Lower leg skin (tissue), 4 donors: Measurements from ENCODE around the gene SFT2D3. TPM values are rescaled to one million over a fixed set of nuclear protein-coding genes. Genes with fewer than 3 reads are reported as not detected.
A peak's percentile ranks its signal among the peaks of the same experiment; 100 is the strongest.

Source experiments
- DNase-seq, 2 donors: peaks; one replicate each; pipeline ENCODE4 v3.0.0-alpha.2; 2019; ENCODE audit warnings: low spot score in 2 of 2
- H3K4me3 ChIP-seq: fragments of 200-600 bp; sonication (generic); 2 replicates; pipeline ENCODE4 v1.5.1; 2017; ENCODE audit warnings: mild to moderate bottlenecking, low read depth; ENCODE audit not compliant: poor library complexity, severe bottlenecking
- POLR2A ChIP-seq, 2 donors: fragments of 450-650 bp; IDR thresholded peaks; one replicate each; pipeline ENCODE4 v1.6.1; 2016 to 2017; ENCODE audit warnings: antibody characterized with exemption in 2 of 2, mild to moderate bottlenecking in 1 of 2, moderate library complexity in 1 of 2
- WGBS, 2 donors: methylation state at CpG; one replicate each; pipeline ENCODE4 v1.1.5; 2018; 5-methylcytosine and 5-hydroxymethylcytosine counted together
- intact Hi-C: fragments of 100-400 bp; cut with DNase I; formaldehyde crosslinking; loops from one replicate; pipeline ENCODE4 v1.15.0; 2023; ENCODE audit warnings: low total_unique reads
- total RNA-seq, 4 donors: library from RNA; depleted of rRNA; stranded (reverse); fragments of >200 nt; gene quantifications; one replicate each; pipeline ENCODE4 v1.1.0, GENCODE V29; 2016
- TF ChIP-seq, protein P1 (sequence below), 3 donors: fragments of 450-650 bp; IDR thresholded peaks; one replicate each; pipeline ENCODE4 v1.5.1; 2016; ENCODE audit warnings: antibody characterized with exemption in 3 of 3, mild to moderate bottlenecking in 3 of 3, moderate library complexity in 2 of 3

SFT2D3 gene
- total RNA-seq, 4 donors from 2014 or later: 9.7 to 16.3 (median 13.7) TPM

DNA sequence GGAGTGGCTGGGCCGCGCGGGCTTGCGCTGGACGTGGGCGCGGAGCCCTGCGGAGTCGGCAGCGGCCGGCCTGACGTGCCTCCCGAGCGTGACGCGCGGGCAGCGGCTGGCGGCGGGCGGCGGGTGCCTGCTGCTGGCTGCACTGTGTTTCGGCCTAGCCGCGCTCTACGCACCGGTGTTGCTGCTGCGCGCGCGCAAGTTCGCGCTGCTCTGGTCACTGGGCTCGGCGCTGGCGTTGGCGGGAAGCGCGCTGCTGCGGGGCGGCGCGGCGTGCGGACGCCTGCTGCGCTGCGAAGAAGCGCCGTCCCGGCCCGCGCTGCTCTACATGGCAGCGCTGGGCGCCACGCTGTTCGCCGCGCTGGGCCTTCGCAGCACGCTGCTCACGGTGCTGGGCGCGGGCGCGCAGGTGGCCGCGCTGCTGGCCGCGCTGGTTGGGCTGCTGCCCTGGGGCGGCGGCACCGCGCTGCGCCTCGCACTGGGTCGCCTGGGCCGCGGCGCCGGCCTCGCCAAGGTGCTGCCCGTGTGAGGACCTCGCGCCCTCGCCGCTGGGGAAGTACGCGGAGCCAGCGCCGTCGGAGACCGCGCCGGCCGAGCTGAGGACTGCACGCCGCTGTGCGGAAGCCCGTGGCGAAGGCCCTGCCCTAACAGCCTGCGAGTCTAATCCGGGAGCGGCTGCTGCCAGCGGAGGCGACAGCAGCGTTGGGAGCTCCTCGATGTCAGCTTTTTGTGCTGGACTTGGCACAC, 526 bp downstream of the SFT2D3 start:
- WGBS, 2 donors: 1% methylated on average over 26 to 40 of the region's 108 CpGs
- TF ChIP-seq, protein P1, sequence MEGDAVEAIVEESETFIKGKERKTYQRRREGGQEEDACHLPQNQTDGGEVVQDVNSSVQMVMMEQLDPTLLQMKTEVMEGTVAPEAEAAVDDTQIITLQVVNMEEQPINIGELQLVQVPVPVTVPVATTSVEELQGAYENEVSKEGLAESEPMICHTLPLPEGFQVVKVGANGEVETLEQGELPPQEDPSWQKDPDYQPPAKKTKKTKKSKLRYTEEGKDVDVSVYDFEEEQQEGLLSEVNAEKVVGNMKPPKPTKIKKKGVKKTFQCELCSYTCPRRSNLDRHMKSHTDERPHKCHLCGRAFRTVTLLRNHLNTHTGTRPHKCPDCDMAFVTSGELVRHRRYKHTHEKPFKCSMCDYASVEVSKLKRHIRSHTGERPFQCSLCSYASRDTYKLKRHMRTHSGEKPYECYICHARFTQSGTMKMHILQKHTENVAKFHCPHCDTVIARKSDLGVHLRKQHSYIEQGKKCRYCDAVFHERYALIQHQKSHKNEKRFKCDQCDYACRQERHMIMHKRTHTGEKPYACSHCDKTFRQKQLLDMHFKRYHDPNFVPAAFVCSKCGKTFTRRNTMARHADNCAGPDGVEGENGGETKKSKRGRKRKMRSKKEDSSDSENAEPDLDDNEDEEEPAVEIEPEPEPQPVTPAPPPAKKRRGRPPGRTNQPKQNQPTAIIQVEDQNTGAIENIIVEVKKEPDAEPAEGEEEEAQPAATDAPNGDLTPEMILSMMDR (IDR thresholded peaks at IDR 0.05): no peak
- TF ChIP-seq POLR2A (IDR thresholded peaks at IDR 0.05): no peak
- intact Hi-C loops: no loop called here
- H3K4me3 ChIP-seq: peak overlapping the region; percentile 58
- DNase-seq: peak; percentile 56 to 94

DNA sequence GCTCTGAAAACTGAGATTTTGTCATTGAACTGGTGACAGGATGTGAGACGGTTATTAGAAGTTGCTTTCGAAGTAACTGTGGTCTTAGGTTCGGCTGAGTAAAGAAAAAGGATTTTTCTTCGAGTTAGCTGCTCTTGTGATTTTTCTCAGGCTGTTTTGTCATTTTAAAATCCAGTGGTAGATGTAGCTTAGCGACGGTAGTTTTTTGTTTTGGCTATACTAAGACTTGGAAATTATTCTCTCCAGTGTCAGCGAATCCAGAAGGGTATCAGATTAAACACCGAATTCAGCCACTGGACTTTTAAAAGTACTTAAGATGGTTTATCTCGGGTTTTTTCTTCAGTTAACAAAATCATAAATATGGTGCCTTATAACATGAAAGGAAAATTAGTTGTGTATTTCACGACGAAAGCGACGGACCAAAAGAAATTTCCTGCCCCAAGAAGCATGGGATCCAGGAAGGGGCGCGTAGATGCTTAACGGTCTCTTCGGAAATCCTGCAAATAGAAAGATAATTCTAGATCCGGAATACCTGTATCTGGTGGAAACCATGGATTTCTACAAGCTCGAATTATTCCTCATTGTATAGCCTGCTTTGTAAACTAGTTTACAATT, 1.2 kb downstream of the SFT2D3 start:
- whole genome bisulfite sequencing, 2 donors: 60 to 63% methylated on average over 19 of the region's 19 CpGs

DNA sequence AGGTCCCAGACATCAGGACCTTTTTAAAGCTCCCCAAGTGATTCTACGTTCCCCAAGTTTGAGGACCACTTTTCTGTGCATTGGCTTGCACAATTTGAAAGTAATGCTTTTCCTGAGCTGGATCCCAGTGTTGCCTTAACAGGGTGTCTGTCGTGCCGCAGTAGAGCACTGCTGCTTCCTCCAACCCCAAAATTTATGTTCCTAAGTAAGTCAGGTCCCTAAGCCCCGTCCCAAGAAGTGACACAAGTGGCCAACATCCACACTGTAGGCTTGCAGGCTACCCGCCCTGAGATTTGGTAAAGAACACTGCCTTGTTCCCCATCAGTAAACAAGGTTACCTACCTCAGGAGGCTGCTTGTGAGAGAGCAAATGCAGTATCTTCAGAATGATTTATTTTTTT, 2.0 kb downstream of the SFT2D3 start:
- TF ChIP-seq, protein P1 (IDR thresholded peaks at IDR 0.05): no peak
- TF ChIP-seq POLR2A (IDR thresholded peaks at IDR 0.05): no peak
- H3K4me3 ChIP-seq: no peak overlapping the region
- intact Hi-C loops: no loop called here
- no peak for DNase-seq
- WGBS, 2 donors: 92 to 94% methylated on average over 5 of the region's 5 CpGs

More for the DNA sequence above, 1.2 kb downstream of the SFT2D3 start:
- no peak for TF ChIP-seq POLR2A (IDR thresholded peaks at IDR 0.05)
- TF ChIP-seq, protein P1 (IDR thresholded peaks at IDR 0.05): no peak
- intact Hi-C loops: no loop called here
- peak overlapping the region; percentile 58 for H3K4me3 ChIP-seq
- no peak for DNase-seq

DNA sequence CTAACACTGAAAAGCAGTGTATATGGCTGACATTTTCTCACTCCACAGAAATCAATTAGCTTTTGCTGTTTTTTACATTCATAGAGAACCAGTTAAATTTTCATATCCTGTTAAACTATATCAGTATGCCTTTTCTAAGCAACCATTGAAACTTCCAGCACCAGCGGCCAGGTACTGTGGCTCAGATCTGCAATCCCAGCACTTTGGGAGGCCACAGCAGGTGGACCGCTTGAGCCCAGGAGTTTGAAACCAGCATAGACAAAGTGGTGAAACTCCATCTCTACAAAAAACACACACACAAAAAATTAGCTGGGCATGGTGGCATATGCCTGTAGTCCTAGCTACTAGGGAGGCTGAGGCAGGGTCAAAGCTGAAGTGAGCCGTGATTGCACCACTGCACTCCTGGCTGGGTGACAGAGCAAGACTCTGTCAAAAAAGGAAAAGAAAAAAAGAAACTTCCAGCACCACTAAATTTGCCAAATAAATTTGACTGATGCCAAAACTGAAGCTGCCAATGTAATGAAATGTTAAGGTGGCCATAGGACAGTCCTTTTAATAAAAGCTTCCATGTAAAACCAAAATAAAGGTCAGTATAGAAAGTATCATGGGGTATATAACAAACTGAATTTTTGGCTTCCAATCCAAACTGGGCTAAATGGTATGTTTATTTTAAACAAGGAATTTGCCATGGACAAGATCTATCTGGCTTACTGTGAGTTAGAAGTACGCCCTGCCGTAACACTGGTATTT, 3.5 kb downstream of the SFT2D3 start:
- intact Hi-C loops: no loop called here
- no peak overlapping the region for H3K4me3 ChIP-seq
- peak in 1 of 2 donors; percentile 54 for DNase-seq
- TF ChIP-seq, protein P1 (IDR thresholded peaks at IDR 0.05): no peak
- no peak for TF ChIP-seq POLR2A (IDR thresholded peaks at IDR 0.05)
- WGBS, 2 donors: 55 to 67% methylated on average over 5 of the region's 5 CpGs

DNA sequence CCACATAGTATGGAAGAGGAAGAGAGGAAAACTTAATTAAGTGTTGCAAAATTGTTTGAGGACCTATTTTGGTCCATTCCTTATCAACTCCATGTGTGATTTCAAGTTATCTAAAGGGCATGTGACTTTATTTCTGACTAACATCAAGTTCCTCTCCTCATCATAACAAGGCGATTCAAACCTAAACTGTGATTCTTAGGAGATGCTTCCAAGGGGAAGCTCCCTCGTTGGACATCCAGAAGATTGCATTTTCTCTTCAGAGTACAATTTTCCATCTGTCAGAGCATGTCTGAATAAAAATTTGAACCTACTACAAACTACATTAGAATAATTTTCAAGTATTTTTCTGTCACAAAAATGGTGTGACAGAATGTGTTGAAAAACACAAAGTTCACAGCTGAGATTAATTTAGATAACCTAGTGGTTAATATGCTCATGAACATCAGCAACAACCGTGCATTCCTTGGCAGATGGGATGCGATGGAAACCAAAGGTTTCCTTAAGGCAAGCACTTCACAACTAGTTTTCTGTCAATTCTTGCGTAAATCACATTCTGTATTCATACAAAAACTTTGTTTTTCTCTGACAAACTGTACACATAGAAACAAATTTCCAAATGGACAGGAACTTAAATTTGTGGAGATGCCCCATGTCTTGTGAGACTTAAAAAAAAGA, 4.2 kb downstream of the SFT2D3 start:
- H3K4me3 ChIP-seq: no peak overlapping the region
- no peak for TF ChIP-seq POLR2A (IDR thresholded peaks at IDR 0.05)
- TF ChIP-seq, protein P1 (IDR thresholded peaks at IDR 0.05): no peak
- no peak for DNase-seq
- 56 to 60% methylated on average over 5 of the region's 5 CpGs for WGBS, 2 donors
- intact Hi-C loops: no loop called here
